Glomerular visceral epithelial cell (primary cell): ENCODE results near the gene TAF11L7.
"Not testable (repeated sequence)": the region's sequence is repeated elsewhere in the genome, so short reads cannot be mapped to it uniquely, and the experiment has no call there.

ENCODE experiments used
- DNase-seq: peaks from one replicate; pipeline ENCODE4 v3.0.0-alpha.2; 2016; ENCODE audit errors: extremely low spot score

TAF11L7 gene

DNA sequence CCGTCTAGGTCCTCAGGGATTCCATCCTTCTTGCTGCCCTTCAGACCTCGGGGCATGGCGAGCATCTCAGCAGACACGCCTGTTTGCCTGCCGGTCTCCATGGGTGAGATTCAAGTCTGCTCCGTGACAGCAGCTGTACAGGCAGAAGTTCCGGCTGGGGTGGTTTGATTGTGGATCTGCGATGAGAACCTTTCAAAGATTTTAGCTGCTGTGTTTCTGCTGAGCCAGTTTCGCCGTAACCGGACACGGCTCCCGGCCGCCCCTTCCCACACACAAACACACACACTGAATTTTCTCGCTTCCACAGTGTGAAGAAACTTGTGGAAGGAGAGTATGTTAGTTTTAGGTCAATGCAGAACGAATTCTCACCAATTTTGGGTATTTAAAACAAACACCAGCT, at the start of gene TAF11L7:
TAF11L7 (minus strand) TSS at position 101 of the 400 bp plus-strand sequence.
- DNase-seq: not testable (repeated sequence)

DNA sequence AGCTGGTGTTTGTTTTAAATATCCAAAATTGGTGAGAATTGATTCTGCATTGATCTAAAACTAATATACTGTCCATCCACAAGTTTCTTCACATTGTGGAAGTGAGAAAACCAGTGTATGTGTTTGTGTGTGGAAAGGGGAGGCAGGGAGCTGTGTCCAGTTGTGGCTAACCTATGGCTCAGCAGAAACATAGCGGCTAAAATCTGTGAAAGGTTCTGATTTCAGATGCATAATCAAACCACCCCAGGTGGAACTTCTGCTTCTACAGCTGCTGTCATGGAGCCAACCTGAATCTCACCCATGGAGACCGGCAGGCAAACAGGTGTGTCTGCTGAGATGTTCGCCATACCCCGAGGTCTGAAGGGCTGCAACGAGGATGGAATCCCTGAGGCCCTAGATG, 48.6 kb upstream of the TAF11L7 start, which contains the start of gene TAF11L14:
TAF11L14 (plus strand) TSS at position 301 of the 400 bp plus-strand sequence.
- no peak for DNase-seq

GRCh38 chr5:17631788-17632187, 46.2 kb upstream of the TAF11L7 start, which contains the start of gene TAF11L13:
TSS of gene TAF11L13 (plus strand) at chr5:17632088.
- not testable (repeated sequence) for DNase-seq

DNA sequence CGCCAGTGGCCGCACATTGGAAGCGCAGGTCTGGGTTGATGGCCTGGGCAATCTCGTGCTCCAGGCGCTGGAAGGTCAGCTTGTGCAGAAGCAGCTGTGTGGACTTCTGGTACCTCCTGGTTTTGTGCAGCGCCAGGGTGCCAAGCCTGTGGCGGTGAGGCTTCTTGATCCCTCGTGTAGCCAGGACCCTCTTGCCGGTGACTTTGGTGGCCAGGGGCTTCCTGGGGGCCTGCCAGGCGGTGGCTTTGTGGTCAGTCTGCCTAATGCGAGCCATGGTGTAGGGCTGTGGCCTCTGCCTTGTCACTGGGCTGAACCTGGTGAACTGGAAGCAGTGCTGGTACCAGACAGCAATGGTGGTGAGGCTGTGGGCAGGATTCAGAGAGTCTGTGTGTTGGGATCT, 40.1 kb upstream of the TAF11L7 start:
- DNase-seq: no peak

DNA sequence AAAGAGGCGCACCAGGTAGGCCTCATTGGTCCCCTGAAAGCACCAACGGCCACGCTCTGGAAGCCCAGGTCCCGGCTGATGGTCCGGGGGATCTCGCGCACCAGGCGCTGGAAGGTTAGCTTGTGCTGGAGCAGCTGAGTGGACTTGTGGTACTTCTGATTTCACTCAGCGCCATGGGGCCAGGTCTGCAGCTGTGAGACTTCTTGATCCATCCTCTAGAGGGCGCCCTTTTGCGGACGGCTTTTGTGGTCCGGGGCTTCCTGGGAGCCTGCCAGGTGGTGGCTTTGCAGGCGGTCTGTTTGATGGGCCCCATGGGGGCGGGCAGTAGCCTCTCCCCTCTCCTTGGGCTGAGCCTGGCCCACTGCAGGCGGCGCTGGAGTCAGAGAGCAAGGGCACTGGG, 35.1 kb upstream of the TAF11L7 start:
- no peak for DNase-seq

- DNase-seq: no peak
These were observed 33.8 kb upstream of the TAF11L7 start for GRCh38 chr5:17619354-17619753.

- DNase-seq: no peak
These were observed 29.5 kb upstream of the TAF11L7 start for GRCh38 chr5:17614872-17615605.

DNA sequence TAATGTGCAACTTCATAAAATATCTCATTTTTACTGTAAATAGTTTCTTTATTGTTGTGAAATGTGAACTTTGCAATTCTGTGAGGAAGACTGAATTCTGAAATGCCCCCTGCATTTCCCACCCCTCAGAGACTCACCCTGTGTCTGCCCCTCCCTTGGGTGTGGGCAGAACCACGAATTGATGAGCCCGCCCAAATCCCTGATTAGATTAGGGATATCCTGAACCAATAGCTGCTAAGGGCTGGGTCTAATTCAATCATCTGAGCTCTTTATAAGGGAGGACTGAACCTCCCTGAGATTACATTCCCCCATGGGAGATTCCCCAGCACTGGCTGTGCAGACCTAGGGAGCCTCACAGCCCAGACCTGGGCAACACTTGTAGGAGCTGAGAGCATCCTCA, 24.5 kb upstream of the TAF11L7 start, which contains the start of gene TAF11L12:
TAF11L12 (plus strand) TSS at position 301 of the 400 bp plus-strand sequence.
- not testable (repeated sequence) for DNase-seq

GRCh38 chr5:17607461-17607860, 21.9 kb upstream of the TAF11L7 start:
- DNase-seq: not testable (repeated sequence)

- no peak for DNase-seq
These were observed 19.4 kb upstream of the TAF11L7 start for GRCh38 chr5:17604951-17605350.

DNA sequence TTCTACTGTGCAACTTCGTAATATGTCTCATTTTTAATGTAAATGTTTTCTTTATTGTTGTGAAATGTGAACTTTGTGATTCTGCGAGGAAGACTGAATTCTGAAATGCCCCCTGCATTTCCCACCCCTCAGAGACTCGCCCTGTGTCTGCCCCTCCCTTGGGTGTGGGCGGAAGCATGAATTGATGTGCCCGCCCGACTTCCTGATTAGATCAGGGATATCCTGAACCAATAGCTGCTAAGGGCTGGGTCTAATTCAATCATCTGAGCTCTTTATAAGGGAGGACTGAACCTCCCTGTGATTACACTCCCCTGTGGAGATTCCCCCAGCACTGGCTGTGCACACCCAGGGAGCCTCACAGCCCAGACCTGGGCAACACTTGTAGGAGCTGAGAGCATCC, 18.3 kb upstream of the TAF11L7 start, which contains the start of gene TAF11L11:
TAF11L11 (plus strand) TSS at position 304 of the 400 bp plus-strand sequence.
- DNase-seq: not testable (repeated sequence)

DNA sequence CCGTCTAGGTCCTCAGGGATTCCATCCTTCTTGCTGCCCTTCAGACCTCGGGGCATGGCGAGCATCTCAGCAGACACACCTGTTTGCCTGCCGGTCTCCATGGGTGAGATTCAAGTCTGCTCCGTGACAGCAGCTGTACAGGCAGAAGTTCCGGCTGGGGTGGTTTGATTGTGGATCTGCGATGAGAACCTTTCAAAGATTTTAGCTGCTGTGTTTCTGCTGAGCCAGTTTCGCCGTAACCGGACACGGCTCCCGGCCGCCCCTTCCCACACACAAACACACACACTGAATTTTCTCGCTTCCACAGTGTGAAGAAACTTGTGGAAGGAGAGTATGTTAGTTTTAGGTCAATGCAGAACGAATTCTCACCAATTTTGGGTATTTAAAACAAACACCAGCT, 12.2 kb upstream of the TAF11L7 start, which contains the start of gene TAF11L10:
TAF11L10 (minus strand) TSS at position 101 of the 400 bp plus-strand sequence.
- DNase-seq: not testable (repeated sequence)

DNA sequence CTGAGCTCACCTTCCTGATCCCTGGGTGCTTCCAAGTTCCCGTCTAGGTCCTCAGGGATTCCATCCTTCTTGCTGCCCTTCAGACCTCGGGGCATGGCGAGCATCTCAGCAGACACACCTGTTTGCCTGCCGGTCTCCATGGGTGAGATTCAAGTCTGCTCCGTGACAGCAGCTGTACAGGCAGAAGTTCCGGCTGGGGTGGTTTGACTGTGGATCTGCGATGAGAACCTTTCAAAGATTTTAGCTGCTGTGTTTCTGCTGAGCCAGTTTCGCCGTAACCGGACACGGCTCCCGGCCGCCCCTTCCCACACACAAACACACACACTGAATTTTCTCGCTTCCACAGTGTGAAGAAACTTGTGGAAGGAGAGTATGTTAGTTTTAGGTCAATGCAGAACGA, 8.7 kb upstream of the TAF11L7 start, which contains the start of gene TAF11L9:
TAF11L9 (minus strand) TSS at position 140 of the 400 bp plus-strand sequence.
- not testable (repeated sequence) for DNase-seq

GRCh38 chr5:17590860-17591259, 5.3 kb upstream of the TAF11L7 start, which contains the start of gene TAF11L8:
TSS of gene TAF11L8 (minus strand) at chr5:17590960.
- not testable (repeated sequence) for DNase-seq
